Heart left ventricle (tissue), 13 donors: ENCODE results near the gene MSMP.

Experiments
- POLR2A ChIP-seq, 2 donors: fragments of 450-650 bp; IDR thresholded peaks; one replicate each; pipeline ENCODE4 v1.6.1; 2017; ENCODE audit warnings: antibody characterized with exemption in 2 of 2, mild to moderate bottlenecking in 2 of 2, moderate library complexity in 2 of 2
- TF ChIP-seq, protein P1 (sequence below), 12 donors: fragments of 200-600 bp; sonication (generic) in 4 of 12; IDR thresholded peaks; one replicate each; pipeline versions ENCODE4 v1.5.0 to v1.8.0; 2018 to 2022; ENCODE audit warnings: antibody characterized with exemption in 12 of 12, mild to moderate bottlenecking in 5 of 12
- donor health status: ischemic (EF 13 %, LVEDD 7.1; RV severe dilation, severe dysfunction).
- donor health status: DM: no; HTN: yes; CAD: no.
- donor health status: DM: no; HTN: no; CAD: no.
- donor health status: ischemic (EF 25% LVEDD 6.9; RV normal size, moderate dysfunction).
- donor health status: ischemic (EF 25% LVEDD 5.7; RV mildly dilated, moderate dysfunction).
- donor health status: ischemic (EF 35%, LVEDD 5.7; RV mildly dilated, moderate dysfunction).
- donor health status: nonischemic (EF 11% LVEDD 7.7; RV severe dilation, severe dysfunction).
- donor health status: DM: yes; HTN: yes; CAD: no.
- donor health status: PGD.
- donor health status: ischemic (EF 29% LVEDD 5.4; RV normal size, mild dysfunction).
- donor health status: nonischemic (EF 23%, LVEDD 6.1; RV moderate dilation, normal function).

DNA sequence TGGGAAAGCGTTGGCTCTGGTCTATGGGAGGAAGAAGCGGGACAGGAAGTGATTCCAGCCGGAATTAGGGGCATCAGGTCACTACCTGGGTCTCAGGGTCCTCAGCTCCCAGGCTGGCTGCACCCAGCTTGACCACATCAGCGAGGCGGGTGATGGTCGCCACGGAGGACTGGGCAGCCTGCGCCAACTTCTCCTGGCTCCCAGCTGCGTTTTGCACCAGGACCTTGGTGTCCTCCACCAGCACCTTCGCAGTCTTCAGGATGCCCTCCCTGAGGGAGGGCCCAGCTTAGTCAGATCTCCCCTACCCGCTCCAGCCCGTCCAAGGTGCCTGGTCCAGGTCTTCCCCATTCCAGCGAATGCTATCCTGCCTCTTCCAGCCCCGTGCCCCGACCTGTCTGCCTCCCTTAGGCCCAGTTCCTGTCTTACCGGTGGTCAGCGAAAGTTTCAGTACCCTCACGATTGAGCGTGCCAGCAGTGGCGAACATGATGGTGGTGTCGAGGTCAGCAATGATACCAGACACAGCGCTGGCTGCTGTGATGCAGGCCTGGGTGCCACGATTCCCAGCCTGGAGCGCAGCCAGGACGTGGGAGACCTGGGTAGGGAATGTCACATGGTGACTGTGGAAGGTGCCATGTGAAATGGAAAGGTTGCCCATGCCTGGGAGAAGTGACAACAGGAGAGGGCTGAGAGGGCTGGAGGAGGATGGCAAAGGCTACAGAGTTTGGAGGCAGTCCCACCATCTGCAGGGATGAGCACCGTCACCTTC is 50.0 kb downstream of the MSMP start:
- TF ChIP-seq, protein P1, sequence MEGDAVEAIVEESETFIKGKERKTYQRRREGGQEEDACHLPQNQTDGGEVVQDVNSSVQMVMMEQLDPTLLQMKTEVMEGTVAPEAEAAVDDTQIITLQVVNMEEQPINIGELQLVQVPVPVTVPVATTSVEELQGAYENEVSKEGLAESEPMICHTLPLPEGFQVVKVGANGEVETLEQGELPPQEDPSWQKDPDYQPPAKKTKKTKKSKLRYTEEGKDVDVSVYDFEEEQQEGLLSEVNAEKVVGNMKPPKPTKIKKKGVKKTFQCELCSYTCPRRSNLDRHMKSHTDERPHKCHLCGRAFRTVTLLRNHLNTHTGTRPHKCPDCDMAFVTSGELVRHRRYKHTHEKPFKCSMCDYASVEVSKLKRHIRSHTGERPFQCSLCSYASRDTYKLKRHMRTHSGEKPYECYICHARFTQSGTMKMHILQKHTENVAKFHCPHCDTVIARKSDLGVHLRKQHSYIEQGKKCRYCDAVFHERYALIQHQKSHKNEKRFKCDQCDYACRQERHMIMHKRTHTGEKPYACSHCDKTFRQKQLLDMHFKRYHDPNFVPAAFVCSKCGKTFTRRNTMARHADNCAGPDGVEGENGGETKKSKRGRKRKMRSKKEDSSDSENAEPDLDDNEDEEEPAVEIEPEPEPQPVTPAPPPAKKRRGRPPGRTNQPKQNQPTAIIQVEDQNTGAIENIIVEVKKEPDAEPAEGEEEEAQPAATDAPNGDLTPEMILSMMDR (IDR thresholded peaks at IDR 0.05) = no peak
- no peak for TF ChIP-seq POLR2A (IDR thresholded peaks at IDR 0.05)
